Ishikawa (cell line): ENCODE results near the gene HOXA7.

Experiments used
- CEBPB ChIP-seq: IDR thresholded peaks from 2 replicates; pipeline ENCODE4 v1.6.1; 2012
- CREB1 ChIP-seq: IDR thresholded peaks from 2 replicates; pipeline ENCODE4 v1.6.1; 2012; ENCODE audit warnings: low read depth
- EGR1 ChIP-seq: IDR thresholded peaks from 2 replicates; pipeline ENCODE4 v1.6.1; 2012
- EP300 ChIP-seq: IDR thresholded peaks from 2 replicates; pipeline ENCODE4 v1.6.1; 2012; ENCODE audit warnings: borderline replicate concordance
- FOXM1 ChIP-seq: IDR thresholded peaks from 2 replicates; pipeline ENCODE4 v1.6.1; 2012; ENCODE audit warnings: low read depth, borderline replicate concordance
- MAX ChIP-seq: IDR thresholded peaks from 2 replicates; pipeline ENCODE4 v1.6.1; 2012
- NFIC ChIP-seq: IDR thresholded peaks from 2 replicates; pipeline ENCODE4 v1.6.1; 2012
- RAD21 ChIP-seq: IDR thresholded peaks from 2 replicates; pipeline ENCODE4 v1.6.1; 2012; ENCODE audit warnings: low read depth
- REST ChIP-seq: IDR thresholded peaks from 2 replicates; pipeline ENCODE4 v1.6.1; 2012; ENCODE audit warnings: low read depth, mild to moderate bottlenecking
- TAF1 ChIP-seq: IDR thresholded peaks from 2 replicates; pipeline ENCODE4 v1.6.1; 2012; ENCODE audit warnings: low read depth, mild to moderate bottlenecking
- TCF12 ChIP-seq: IDR thresholded peaks from 2 replicates; pipeline ENCODE4 v1.6.1; 2012; ENCODE audit warnings: low read depth
- TEAD4 ChIP-seq: IDR thresholded peaks from 2 replicates; pipeline ENCODE4 v1.6.1; 2012
- YY1 ChIP-seq: IDR thresholded peaks from 2 replicates; pipeline ENCODE4 v1.6.1; 2012; ENCODE audit warnings: low read depth
- ZBTB7A ChIP-seq: IDR thresholded peaks from 2 replicates; pipeline ENCODE4 v1.6.1; 2012; ENCODE audit warnings: low read depth
- TF ChIP-seq, protein P1 (sequence below): IDR thresholded peaks from 2 replicates; pipeline ENCODE4 v1.6.1; 2012

HOXA7 gene

GRCh38 chr7:27113991-27114769 is 42.3 kb downstream of the HOXA7 start:
- TF ChIP-seq RAD21 (no peak), NFIC (no peak), CEBPB (no peak), YY1 (no peak), REST (no peak), FOXM1 (no peak), TCF12 (no peak), EP300 (no peak), TAF1 (no peak), CREB1 (no peak)
- TF ChIP-seq, protein P1, sequence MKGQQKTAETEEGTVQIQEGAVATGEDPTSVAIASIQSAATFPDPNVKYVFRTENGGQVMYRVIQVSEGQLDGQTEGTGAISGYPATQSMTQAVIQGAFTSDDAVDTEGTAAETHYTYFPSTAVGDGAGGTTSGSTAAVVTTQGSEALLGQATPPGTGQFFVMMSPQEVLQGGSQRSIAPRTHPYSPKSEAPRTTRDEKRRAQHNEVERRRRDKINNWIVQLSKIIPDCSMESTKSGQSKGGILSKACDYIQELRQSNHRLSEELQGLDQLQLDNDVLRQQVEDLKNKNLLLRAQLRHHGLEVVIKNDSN, result no peak

DNA sequence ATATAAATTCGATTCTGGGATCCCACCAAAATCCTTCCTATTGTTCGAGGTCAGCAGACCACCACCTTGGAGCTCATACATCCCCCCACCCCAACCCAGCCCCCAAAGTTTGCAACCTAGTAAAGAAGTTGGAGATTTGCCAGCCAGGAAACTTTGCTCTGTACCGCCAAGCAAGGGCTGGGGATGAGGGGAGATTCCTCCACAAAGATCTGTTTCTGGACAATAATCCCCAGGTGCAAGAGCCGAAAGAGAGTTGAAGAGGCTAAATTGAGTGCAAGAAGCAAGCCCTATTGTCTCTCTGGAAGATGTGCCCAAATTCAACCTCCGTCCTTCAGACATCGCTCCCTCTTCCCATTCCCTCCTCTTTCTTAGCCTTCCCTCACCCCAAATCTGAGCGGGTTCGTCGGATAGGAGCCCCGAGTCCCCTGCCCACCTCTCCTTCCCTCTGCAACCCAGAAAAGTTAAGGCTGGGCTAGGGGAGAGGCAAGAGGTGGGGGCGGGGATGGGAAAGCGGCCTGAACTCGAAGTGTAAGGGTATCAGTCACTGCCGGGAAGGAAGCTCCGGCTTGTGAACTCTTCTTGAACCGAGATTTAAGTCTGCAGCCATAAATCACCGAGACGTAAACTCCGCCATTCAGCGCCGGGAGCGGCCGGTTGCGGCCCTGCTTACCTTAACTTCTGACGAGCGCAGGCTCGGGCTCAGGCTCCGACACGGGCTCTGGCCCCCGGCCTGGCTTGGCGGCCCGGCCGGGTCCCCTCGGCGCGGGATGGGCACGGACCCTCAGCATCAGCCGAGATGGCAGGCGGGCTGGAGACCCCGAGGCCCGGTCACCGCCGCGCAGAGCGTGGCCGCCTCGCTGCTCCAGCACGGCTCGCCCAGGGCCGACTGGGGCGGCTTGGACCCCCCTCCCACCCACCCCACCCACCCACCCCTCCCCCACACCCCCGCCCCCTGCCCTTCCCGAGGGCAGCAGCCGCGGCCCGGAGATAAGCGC is 43.2 kb downstream of the HOXA7 start:
- TF ChIP-seq TEAD4 (no peak), REST (no peak), MAX (no peak)

- TF ChIP-seq TCF12 (no peak), NFIC (no peak), EGR1 (no peak), MAX (no peak), CEBPB (no peak), TEAD4 (no peak), YY1 (no peak), FOXM1 (no peak), ZBTB7A (no peak), TAF1 (no peak), CREB1 (no peak), EP300 (no peak), RAD21 (no peak)
- TF ChIP-seq, protein P1, result no peak
These were observed 44.1 kb downstream of the HOXA7 start for GRCh38 chr7:27112361-27112760.

DNA sequence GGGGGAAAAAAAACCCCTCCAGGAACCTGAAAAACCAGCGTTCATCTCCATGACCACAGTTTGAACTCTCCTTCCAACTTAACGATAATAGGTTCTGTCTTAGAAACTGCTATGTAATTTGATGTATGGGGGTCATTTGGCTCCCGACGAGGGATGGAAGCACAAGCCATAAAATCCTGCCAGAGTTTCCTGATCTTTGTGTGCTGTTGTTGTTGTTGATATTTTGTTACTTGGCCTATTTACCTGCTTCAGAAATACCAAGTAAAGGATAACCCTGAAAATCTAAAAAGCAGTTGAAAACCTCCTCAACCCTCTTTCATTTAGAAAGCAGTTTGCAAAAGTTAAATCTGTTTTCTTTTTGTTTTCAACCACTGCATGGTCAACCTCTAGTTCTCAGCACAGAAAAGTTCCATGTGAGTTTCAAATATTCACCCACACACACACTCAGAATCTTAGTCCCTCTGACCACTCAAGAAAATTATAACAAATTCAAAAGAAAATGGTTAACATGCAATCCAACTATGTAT is 44.7 kb downstream of the HOXA7 start:
- no peak for TF ChIP-seq FOXM1
- no peak for TF ChIP-seq TCF12
- TF ChIP-seq ZBTB7A, result no peak
- no peak for TF ChIP-seq NFIC
- TF ChIP-seq, protein P1, result no peak
- no peak for TF ChIP-seq EP300
- no peak for TF ChIP-seq CREB1
- no peak for TF ChIP-seq CEBPB
- TF ChIP-seq YY1, result no peak
- TF ChIP-seq EGR1, result no peak
